Suprapubic skin (tissue), 4 donors: ENCODE data around the gene PTPRM. TPM values are rescaled to one million over a fixed set of nuclear protein-coding genes. Genes with fewer than 3 reads are reported as not detected.
A peak's percentile ranks its signal among the peaks of the same experiment; 100 is the strongest.

Source experiments
- DNase-seq, 2 donors: peaks; one replicate each; pipeline ENCODE4 v3.0.0-alpha.2; 2019; ENCODE audit warnings: low spot score in 2 of 2
- H3K27ac ChIP-seq: fragments of 200-600 bp; sonication (generic); one replicate; pipeline ENCODE4 v1.5.1; 2019
- H3K27me3 ChIP-seq: fragments of 200-600 bp; sonication (generic); one replicate; pipeline ENCODE4 v1.5.1; 2019
- H3K36me3 ChIP-seq: fragments of 200-600 bp; sonication (generic); one replicate; pipeline ENCODE4 v1.5.1; 2019
- H3K4me1 ChIP-seq: fragments of 200-600 bp; sonication (generic); one replicate; pipeline ENCODE4 v1.5.1; 2019
- H3K4me3 ChIP-seq: fragments of 200-600 bp; sonication (generic); one replicate; pipeline ENCODE4 v1.5.1; 2019; ENCODE audit warnings: mild to moderate bottlenecking
- H3K9me3 ChIP-seq: fragments of 200-600 bp; sonication (generic); one replicate; pipeline ENCODE4 v1.5.1; 2019
- CTCF ChIP-seq, 2 donors: fragments of 200-600 bp in 1 of 2; fragments of 450-650 bp in 1 of 2; sonication (generic) in 1 of 2; IDR thresholded peaks; one replicate each; pipeline ENCODE4 v1.5.1; 2016 to 2019; ENCODE audit warnings: antibody characterized with exemption in 2 of 2, mild to moderate bottlenecking in 1 of 2, moderate library complexity in 1 of 2
- EP300 ChIP-seq: sonication (generic); formaldehyde crosslinking; IDR thresholded peaks from one replicate; pipeline ENCODE4 v1.6.1; 2017; ENCODE audit warnings: antibody characterized with exemption
- POLR2A ChIP-seq, 2 donors: fragments of 450-650 bp; IDR thresholded peaks; one replicate each; pipeline ENCODE4 v1.6.1; 2017; ENCODE audit warnings: antibody characterized with exemption in 2 of 2, mild to moderate bottlenecking in 2 of 2, moderate library complexity in 2 of 2
- POLR2AphosphoS5 ChIP-seq, 3 donors: sonication (generic); formaldehyde crosslinking; IDR thresholded peaks; one replicate each; pipeline ENCODE4 v1.6.1; 2017; ENCODE audit warnings: antibody characterized with exemption in 3 of 3
- WGBS: methylation state at CpG from one replicate; pipeline ENCODE4 v1.1.5; 2018; 5-methylcytosine and 5-hydroxymethylcytosine counted together
- total RNA-seq, 4 donors: library from RNA; depleted of rRNA; stranded (reverse); fragments of >200 nt; gene quantifications; one replicate each; pipeline ENCODE4 v1.1.0, GENCODE V29; 2016

Gene PTPRM
- total RNA-seq, 4 donors from 2014 or later, result 19.8 to 73.7 (median 40.0) TPM

- Histone ChIP-seq H3K27me3 (peaks cover 5% of the 10 kb centered on the region), H3K36me3 (no peaks in the 10 kb centered on the region), H3K27ac (no peak overlapping the region), H3K4me1 (peaks cover 10% of the 10 kb centered on the region), H3K9me3 (no peaks in the 10 kb centered on the region), H3K4me3 (no peak overlapping the region)
- 57% methylated on average over 2 of the region's 2 CpGs for WGBS
- no peak for DNase-seq
- TF ChIP-seq POLR2AphosphoS5 (IDR thresholded peaks at IDR 0.05), result no peak
- TF ChIP-seq EP300, result no peak
- TF ChIP-seq POLR2A (IDR thresholded peaks at IDR 0.05), result no peak
- no peak for TF ChIP-seq CTCF (IDR thresholded peaks at IDR 0.05)
Observed at GRCh38 chr18:8364385-8364784, 797.3 kb downstream of the PTPRM start.

GRCh38 chr18:8365006-8365405 is 797.9 kb downstream of the PTPRM start:
- H3K27me3 ChIP-seq, result peaks cover 5% of the 10 kb centered on the region
- no peak for DNase-seq
- no peak overlapping the region for H3K27ac ChIP-seq
- H3K9me3 ChIP-seq, result no peaks in the 10 kb centered on the region
- 83% methylated on average over 5 of the region's 5 CpGs for WGBS
- peaks cover 10% of the 10 kb centered on the region for H3K4me1 ChIP-seq
- no peaks in the 10 kb centered on the region for H3K36me3 ChIP-seq
- H3K4me3 ChIP-seq, result no peak overlapping the region
- no peak for TF ChIP-seq POLR2A (IDR thresholded peaks at IDR 0.05)
- no peak for TF ChIP-seq EP300
- TF ChIP-seq CTCF (IDR thresholded peaks at IDR 0.05), result no peak
- TF ChIP-seq POLR2AphosphoS5 (IDR thresholded peaks at IDR 0.05), result no peak

GRCh38 chr18:8365528-8365927 is 798.4 kb downstream of the PTPRM start:
- Histone ChIP-seq H3K27me3 (peaks cover 5% of the 10 kb centered on the region), H3K9me3 (no peaks in the 10 kb centered on the region), H3K36me3 (no peaks in the 10 kb centered on the region), H3K27ac (no peak overlapping the region), H3K4me3 (no peak overlapping the region), H3K4me1 (peaks cover 10% of the 10 kb centered on the region)
- no peak for DNase-seq
- 96% methylated on average over 2 of the region's 2 CpGs for WGBS
- TF ChIP-seq POLR2A (IDR thresholded peaks at IDR 0.05) (no peak), EP300 (no peak), POLR2AphosphoS5 (IDR thresholded peaks at IDR 0.05) (no peak), CTCF (IDR thresholded peaks at IDR 0.05) (no peak)

- H3K27ac ChIP-seq, result no peak overlapping the region
- WGBS, result 83% methylated on average over 5 of the region's 5 CpGs
- peaks cover 10% of the 10 kb centered on the region for H3K4me1 ChIP-seq
- no peak for DNase-seq
- no peak overlapping the region for H3K4me3 ChIP-seq
- TF ChIP-seq CTCF (IDR thresholded peaks at IDR 0.05) (no peak), POLR2A (IDR thresholded peaks at IDR 0.05) (no peak), EP300 (no peak), POLR2AphosphoS5 (IDR thresholded peaks at IDR 0.05) (no peak)
- H3K27me3 ChIP-seq, result peaks cover 5% of the 10 kb centered on the region
- no peaks in the 10 kb centered on the region for H3K36me3 ChIP-seq
- H3K9me3 ChIP-seq, result no peaks in the 10 kb centered on the region
Observed at GRCh38 chr18:8366070-8366469, 799.0 kb downstream of the PTPRM start.

GRCh38 chr18:8366656-8367055 is 799.5 kb downstream of the PTPRM start:
- Histone ChIP-seq H3K36me3 (no peaks in the 10 kb centered on the region), H3K4me1 (peaks cover 10% of the 10 kb centered on the region), H3K27me3 (peaks cover 5% of the 10 kb centered on the region), H3K4me3 (peak overlapping the region; percentile 35), H3K9me3 (no peaks in the 10 kb centered on the region), H3K27ac (no peak overlapping the region)
- no peak for DNase-seq
- no peak for TF ChIP-seq POLR2A (IDR thresholded peaks at IDR 0.05)
- TF ChIP-seq CTCF (IDR thresholded peaks at IDR 0.05), result no peak
- no peak for TF ChIP-seq EP300
- no peak for TF ChIP-seq POLR2AphosphoS5 (IDR thresholded peaks at IDR 0.05)
- 53% methylated on average over 8 of the region's 16 CpGs for WGBS
